Hematopoietic multipotent progenitor cell (in vitro differentiated cells): ENCODE measurements around the gene KRTAP5-6. TPM values are rescaled to one million over a fixed set of nuclear protein-coding genes. Genes with fewer than 3 reads are reported as not detected.
"Not testable (repeated sequence)": the region's sequence is repeated elsewhere in the genome, so short reads cannot be mapped to it uniquely, and the experiment has no call there.

Experiments used
- DNase-seq, 3 donors: peaks; one replicate each; pipeline ENCODE4 v3.0.0-alpha.2; 2011 to 2015; ENCODE audit warnings: low read depth in 2 of 3, low spot score in 2 of 3
- total RNA-seq: library from RNA; depleted of rRNA; stranded (reverse); fragments of >200 nt; gene quantifications from one replicate; pipeline ENCODE4 v1.2.3, GENCODE V29; 2012

KRTAP5-6 gene
- total RNA-seq, 1 donor, result not detected

- peak in 1 of 3 donors; percentile 41 for DNase-seq
These were observed 14.6 kb upstream of the KRTAP5-6 start for GRCh38 chr11:1682225-1682905.

DNA sequence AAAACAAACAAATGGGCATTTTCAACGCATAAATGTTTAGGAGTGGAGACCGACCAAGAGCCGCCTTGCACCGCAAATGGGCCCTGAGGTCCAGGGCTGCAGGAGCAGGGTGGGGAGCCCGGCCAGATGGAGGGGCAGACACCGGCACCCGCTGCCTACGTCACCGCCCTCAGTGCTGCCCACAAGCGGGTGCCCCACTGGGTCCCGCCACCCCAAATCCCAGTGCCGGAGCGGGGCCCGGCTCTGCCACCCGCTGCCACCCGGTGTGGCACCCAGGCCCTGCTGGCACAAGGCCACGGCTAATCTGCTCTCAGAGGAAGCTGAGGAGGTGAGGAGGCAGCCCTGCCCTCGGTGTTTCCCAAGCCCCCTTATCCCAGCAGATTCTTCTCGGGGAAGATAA lies 13.8 kb upstream of the KRTAP5-6 start:
- not testable (repeated sequence) for DNase-seq

GRCh38 chr11:1683904-1684572 lies 13.0 kb upstream of the KRTAP5-6 start:
- not testable (repeated sequence) for DNase-seq

DNA sequence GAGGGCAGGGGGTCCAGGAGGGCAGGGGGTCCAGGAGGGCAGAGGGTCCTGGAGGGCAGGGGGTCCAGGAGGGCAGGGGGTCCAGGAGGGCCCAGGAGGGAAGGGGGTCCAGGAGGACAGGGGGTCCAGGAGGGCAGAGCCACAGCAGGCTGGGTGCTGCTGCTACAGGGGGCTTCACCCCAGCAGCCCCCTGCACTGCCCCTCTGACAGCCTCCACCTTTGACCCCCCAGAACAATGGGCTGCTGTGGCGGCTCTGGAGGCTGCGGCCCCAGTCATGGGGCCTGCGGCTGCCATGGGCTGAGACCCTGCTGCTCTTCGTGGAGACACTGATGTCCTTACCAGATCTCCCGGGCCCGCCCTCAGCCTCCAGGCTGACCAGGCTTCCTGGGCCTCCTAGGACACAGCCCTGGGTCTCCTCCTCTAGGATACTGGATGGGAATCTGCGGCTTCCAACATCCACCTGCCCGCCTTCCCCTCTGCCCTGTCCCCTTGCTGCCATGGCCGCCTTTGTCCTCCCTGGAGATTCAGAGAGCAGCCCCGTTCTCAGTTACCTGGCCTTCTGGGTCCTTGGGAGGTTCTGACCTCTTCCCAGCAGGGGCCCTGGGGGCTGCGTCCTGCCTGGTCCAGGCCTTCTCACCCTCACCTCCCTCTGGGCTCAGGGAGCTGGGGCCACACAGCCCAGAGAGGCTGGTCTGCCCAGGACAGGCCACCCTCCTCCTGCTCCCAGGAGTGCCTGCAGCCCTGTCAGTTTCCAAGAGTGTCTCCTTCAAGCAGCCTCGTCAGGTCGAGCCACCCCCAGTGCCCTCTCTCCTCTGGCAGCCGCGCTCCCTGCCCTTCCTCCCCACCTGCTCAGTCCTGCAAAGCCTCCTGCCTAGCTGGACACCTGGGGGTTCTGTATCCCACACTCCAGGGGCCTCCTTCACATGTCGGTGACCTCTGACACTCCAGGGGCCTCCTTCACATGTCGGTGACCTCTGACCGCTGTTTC lies 11.8 kb upstream of the KRTAP5-6 start:
- not testable (repeated sequence) for DNase-seq

- DNase-seq, result not testable (repeated sequence)
These were observed 10.8 kb upstream of the KRTAP5-6 start for GRCh38 chr11:1686220-1686619.

DNA sequence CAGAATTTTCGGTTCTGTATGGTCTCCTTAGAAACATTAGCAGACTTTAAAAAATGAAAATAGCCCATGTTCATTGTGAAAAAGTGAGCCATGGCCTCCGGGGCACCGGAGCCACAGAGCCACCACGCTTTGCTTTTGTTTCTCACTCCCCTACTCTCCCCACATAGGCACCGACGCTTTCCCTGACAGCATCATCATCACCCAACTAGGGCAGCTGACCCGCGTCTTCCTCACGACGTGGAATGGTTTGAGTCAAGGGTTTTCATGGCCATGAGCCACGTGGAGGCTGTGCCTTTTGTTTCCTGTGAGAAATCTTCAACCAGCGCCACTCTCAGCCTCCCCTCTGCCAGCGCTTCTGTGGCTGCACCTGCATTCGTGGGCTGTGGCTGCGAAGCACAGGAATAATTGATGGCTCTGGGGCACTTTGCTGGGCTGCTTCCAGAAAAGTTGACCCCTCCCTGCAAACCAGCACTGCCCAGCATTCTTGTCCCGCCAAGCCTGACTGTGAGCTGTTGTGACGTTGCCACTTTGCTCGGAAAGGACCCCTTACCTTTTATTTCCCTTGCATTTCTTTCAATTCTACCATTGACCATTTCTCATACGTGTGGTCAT lies 8.6 kb upstream of the KRTAP5-6 start:
- not testable (repeated sequence) for DNase-seq

GRCh38 chr11:1689250-1690166 lies 7.5 kb upstream of the KRTAP5-6 start:
- peak in 1 of 3 donors; percentile 9 for DNase-seq

DNA sequence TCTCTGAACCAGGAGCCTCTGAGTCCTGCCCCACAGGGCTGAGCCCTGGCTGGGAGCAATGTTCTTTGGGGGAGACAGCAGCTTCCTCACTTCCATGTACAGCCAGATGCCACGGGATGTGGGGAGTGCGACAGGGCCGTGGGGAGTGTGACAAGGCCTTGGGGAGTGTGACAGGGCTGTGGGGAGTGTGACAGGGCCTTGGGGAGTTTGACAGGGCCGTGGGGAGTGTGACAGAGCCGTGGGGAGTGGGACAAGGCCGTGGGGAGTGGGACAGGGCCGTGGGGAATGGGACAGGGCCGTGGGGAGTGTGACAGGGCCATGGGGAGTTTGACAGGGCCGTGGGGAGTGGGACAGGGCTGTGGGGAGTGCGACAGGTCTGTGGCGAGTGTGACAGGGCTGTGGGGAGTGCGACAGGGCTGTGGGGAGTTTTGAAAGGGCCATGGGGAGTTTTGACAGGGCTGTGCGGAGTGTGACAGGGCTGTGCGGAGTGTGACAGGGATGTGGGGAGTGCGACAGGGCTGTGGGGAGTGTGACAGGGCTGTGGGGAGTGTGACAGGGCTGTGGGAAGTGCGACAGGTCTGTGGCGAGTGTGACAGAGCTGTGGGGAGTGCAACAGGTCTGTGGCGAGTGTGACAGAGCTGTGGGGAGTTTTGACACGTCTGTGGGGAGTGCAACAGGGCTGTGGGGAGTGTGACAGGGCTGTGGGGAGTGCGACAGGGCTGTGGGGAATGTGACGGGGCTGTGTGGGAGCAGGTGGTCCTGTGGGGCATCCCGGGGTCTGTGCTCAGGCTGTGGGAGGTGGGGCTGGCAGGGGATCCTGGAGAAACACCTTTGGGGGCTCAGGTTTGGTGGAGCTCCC lies 6.6 kb upstream of the KRTAP5-6 start:
- DNase-seq, result no peak

- no peak for DNase-seq
These were observed 5.7 kb upstream of the KRTAP5-6 start for GRCh38 chr11:1691026-1691877.

DNA sequence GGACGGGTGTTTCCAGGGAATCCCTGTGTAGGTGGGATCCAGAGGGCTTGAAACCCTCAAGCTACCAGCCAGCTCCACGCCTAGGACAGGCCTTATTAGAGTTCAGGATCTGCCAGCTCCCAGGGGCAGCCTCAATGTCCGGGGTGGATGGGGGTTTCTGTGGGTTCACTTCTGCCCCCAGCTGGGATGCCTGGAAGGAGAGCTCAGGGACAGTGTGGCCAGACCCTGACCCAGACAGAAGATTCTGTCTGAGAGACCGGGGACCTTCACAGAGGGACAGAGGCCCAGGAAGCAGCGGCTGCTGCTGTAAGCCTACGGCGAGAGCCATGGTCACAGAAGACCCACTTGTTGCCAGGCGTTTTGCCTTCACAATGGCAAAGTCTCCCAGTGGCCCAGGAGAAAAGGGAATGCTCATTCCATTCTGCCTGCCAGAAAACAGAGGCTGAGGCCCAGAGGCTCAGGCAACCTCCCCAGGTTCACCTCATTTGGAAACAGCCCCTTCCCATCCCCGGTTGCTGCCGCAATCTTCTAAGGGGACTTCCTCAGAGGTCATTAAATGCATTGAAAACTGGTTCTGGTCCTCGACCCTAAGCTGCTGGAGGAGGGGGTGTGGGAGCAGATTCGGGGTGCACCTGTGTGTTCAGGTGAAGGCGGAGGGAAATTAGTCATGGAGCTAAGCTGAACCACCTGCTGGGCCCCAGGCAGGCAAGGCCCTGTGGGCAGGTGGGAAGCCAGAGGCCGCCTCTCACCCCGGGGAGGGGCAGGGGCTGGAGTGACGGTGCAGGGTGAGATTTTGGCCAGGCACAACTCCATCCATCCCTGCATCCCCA lies 4.9 kb upstream of the KRTAP5-6 start:
- DNase-seq, result no peak

GRCh38 chr11:1692708-1693326 lies 4.2 kb upstream of the KRTAP5-6 start:
- no peak for DNase-seq

- DNase-seq, result peak; percentile 54 to 65 (median 59)
These were observed 3.5 kb upstream of the KRTAP5-6 start for GRCh38 chr11:1693327-1694063.

DNA sequence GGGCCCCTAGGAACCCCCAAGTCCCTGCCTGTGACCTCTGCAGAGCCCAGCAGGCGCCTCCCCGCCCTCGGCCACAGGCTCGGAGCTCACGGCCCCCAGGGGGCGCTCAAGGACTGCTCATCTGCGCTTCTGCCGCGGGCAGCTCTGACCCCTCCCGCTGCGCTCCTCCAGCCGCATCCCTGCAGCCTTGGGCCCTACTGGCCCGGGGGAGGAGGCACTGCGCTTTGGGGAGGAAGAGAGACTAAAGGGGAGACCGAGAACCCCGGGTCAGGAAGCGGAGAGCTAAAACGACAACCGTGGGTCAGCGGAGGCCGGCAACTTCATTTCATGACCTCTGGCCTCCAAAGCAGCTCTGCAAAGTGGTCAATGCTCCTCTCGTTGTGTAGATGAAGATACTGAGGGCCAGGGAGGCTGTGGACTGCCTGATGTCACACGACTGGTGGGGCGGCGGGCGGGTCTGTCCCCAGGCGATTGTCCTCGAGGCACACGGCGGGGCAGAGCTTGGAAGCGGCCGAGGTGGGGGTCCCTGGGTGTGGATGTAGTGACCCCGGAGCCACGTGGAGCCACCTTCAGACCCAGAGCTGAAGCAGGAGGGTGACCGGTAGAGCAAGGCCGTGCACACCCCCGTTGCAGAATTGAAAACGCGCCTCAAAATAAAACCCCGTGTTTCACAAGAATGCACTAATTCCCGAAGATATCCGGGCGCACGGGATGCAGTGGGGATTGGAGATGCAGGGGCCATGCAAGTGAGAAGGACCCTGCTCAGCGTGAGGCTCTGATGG lies 2.7 kb upstream of the KRTAP5-6 start:
- peak; percentile 71 to 80 (median 73) for DNase-seq

DNA sequence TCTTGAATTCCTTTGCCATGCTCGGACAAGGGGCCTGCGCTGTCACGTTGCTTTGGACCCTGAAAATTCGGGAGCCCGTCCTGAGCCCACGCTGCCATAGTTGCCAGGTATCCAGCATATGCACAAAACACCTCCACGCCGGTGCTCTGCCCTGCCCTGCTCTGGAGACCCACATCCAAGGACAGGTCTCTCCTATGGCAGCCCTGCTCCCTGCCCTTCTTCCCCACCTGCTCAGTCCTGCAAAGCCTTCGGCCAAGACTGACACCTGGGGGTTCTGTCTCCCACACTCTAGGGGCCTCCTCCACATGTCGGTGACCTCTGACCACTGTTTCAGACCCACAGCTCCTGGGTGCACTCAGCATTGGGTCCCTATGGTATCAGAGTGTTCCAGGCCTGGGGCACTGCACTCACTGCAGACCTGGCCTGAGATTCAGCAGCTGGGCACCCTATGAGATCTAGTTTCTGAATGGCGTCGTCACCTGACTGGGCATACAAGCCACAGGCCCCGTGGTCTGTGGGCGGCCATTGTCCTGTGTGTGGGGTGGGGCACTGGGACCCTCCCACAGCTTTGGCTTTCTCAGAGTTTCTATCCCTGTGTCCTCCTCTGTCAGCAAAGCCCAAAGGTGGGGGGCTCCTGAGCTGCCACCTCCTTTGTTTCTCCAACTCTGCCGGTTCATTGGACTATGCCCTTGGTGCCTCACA lies 2.0 kb upstream of the KRTAP5-6 start:
- DNase-seq, result no peak
